PFSK-1 (cell line): ENCODE results near the gene PXDN.
A peak's percentile ranks its signal among the peaks of the same experiment; 100 is the strongest.

ENCODE experiments used
- FOXP2 ChIP-seq: optimal IDR thresholded peaks from 2 replicates; pipeline ENCODE3; 2011; ENCODE audit warnings: borderline replicate concordance, control low read depth, inconsistent platforms; ENCODE audit not compliant: insufficient read depth; ENCODE audit errors: extremely low read length, extremely low read depth
- POLR2AphosphoS5 ChIP-seq: IDR thresholded peaks from 2 replicates; pipeline ENCODE4 v1.6.1; 2012; ENCODE audit warnings: low read depth, mild to moderate bottlenecking, control low read depth, low read length, moderate library complexity
- REST ChIP-seq, 2 experiments: IDR thresholded peaks; 2 replicates each; pipeline versions ENCODE4 v1.6.1 to v1.8.0; 2011 to 2012; ENCODE audit warnings: low read depth in 2 of 2, low read length in 2 of 2, control low read depth in 1 of 2, inconsistent platforms in 1 of 2, mild to moderate bottlenecking in 1 of 2, moderate library complexity in 1 of 2; ENCODE audit not compliant: insufficient read depth in 1 of 2
- SIN3A ChIP-seq: IDR thresholded peaks from 2 replicates; pipeline ENCODE4 v1.6.1; 2012; ENCODE audit warnings: mild to moderate bottlenecking, low read length, moderate library complexity, borderline replicate concordance; ENCODE audit not compliant: insufficient read depth
- TAF1 ChIP-seq: IDR thresholded peaks from 2 replicates; pipeline ENCODE4 v1.6.1; 2012; ENCODE audit warnings: low read length, control low read depth, borderline replicate concordance; ENCODE audit not compliant: insufficient read depth

Gene PXDN

DNA sequence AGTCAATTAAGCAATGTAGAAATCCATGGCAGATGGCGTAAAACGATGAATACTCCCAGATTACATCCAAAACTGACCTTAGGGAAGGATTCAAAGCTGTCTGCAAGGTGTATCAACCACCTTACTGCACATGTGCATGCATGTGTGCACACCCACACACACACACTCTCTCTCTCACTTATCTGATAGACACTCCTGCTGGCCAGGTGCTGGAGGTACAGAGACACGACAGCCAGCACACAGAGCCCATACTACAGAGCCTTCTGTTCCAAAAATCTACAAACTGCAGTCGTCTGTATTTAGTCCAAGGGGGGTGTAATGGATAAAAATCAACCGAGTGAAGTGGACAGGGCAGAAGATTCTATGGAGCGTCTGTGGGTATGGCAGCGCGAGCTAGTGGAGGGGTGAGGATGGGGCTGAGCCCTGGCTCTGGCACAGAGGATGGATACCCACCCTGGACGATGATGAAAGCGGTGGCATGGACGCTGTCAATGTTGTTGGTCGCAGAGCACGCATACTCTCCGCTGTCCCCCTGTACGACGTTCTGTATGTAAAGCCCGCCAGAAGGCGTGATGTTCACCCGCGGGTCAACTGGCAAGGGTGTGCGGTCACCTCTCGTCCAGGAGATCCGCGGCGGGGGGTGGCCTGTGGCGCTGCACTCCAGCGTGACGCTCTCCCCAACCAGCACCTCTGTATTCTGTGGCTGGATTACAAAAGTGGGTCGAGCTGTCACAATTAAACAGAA, 78.4 kb downstream of the PXDN start:
- TF ChIP-seq POLR2AphosphoS5 = 0 out of 2 replicates have a peak, but pooled peaks have one; percentile 29
- TF ChIP-seq SIN3A = no peak

GRCh38 chr2:1664698-1665097, 79.6 kb downstream of the PXDN start:
- TF ChIP-seq POLR2AphosphoS5 = no peak; the same call in 1 of the 2 replicates
- no peak for TF ChIP-seq FOXP2
- TF ChIP-seq TAF1 = no peak
- TF ChIP-seq REST (IDR thresholded peaks at IDR 0.05; ENCODE audit: insufficient read depth in 1 of 2, low read depth in 2 of 2, low read length in 2 of 2) = no peak
- no peak for TF ChIP-seq SIN3A

DNA sequence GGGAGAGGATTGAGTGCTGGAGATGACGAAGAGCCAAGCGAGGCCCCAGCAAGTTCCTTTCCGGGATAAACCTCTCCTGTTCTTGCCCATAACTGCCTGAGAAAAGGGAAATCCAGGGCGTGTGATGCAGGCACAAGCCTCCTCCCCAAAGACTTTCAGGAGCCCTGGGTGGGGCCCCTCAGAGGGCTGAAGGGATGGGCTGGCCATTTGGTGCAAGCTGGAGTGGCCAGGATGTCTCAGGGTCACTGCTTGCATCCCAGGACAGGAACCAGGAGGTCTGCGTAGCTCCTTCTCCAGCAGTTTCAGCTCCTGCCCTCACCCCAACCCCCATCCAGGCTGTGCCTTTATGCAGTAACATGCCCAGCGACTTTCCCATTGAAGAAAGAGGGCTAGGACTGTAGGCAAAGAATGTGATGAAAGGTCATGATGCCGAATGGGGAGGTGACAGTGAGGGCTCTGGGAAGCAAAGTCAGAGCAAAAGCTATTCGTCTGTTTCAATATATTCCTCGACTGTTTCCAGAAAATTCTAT, 80.2 kb downstream of the PXDN start:
- TF ChIP-seq POLR2AphosphoS5 (no peak; the same call in none of the 2 replicates), REST (IDR thresholded peaks at IDR 0.05; ENCODE audit: insufficient read depth in 1 of 2, low read depth in 2 of 2, low read length in 2 of 2) (no peak), FOXP2 (no peak), TAF1 (no peak), SIN3A (no peak)

DNA sequence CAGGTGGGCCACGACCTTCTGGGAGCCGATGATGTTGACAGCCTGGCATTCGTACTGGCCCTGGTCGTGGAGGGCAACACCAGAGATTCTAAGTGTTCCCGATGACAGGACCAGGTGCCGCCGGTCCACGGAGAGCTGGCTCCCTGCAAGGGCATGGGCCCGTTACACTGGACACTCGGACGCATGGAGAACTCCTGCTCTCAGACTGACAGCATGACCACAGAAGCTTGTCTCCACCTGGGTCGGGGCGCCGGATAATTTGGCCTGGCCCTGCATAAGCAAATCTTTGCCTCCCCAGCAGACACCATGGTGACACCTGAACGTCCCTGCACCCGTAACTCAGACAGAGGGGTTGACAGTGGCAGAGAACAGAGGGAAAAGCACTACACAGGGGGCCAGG, 80.7 kb downstream of the PXDN start:
- no peak for TF ChIP-seq FOXP2
- TF ChIP-seq POLR2AphosphoS5 = no peak; the same call in 1 of the 2 replicates
- no peak for TF ChIP-seq REST (IDR thresholded peaks at IDR 0.05; ENCODE audit: insufficient read depth in 1 of 2, low read depth in 2 of 2, low read length in 2 of 2)
- TF ChIP-seq SIN3A = no peak
- no peak for TF ChIP-seq TAF1

GRCh38 chr2:1662606-1663180, 81.6 kb downstream of the PXDN start:
- TF ChIP-seq SIN3A = no peak
- TF ChIP-seq TAF1 = no peak
- TF ChIP-seq REST (IDR thresholded peaks at IDR 0.05; ENCODE audit: insufficient read depth in 1 of 2, low read depth in 2 of 2, low read length in 2 of 2) = no peak
- no peak for TF ChIP-seq FOXP2
- no peak; the same call in none of the 2 replicates for TF ChIP-seq POLR2AphosphoS5
